ENCODE data around the gene TRIM31.

GRCh38 chr6:30130887-30131862, 18.3 kb upstream of the TRIM31 start:
- TF ChIP-seq CTCF (IDR thresholded peaks at IDR 0.05): peak; percentile 77 to 99 (median 96)
- TF ChIP-seq POLR2A (IDR thresholded peaks at IDR 0.05): no peak

Measured in thyroid gland (tissue), 4 donors.